Liver (tissue), 9 donors: ENCODE data around the gene TBC1D4. TPM values are rescaled to one million over a fixed set of nuclear protein-coding genes. Genes with fewer than 3 reads are reported as not detected.

ENCODE experiments used
- DNase-seq: peaks from one replicate; pipeline ENCODE4 v3.0.0-alpha.2; 2017; ENCODE audit warnings: low spot score
- H3K27ac ChIP-seq, 2 donors: one replicate each; pipeline ENCODE4 v1.7.0; 2013; ENCODE audit warnings: inconsistent platforms in 2 of 2, low read length in 2 of 2, control low read depth in 1 of 2, low read depth in 1 of 2, mild to moderate bottlenecking in 1 of 2
- H3K27me3 ChIP-seq, 4 donors: one replicate each; pipeline versions ENCODE4 v1.6.1 to v1.7.0; 2013; ENCODE audit warnings: low read length in 3 of 4, inconsistent platforms in 1 of 4, mild to moderate bottlenecking in 1 of 4, moderate library complexity in 1 of 4; ENCODE audit not compliant: control insufficient read depth in 4 of 4, insufficient read depth in 4 of 4
- H3K36me3 ChIP-seq, 4 donors: one replicate each; pipeline versions ENCODE4 v1.6.1 to v1.7.0; 2013; ENCODE audit warnings: low read length in 3 of 4, mild to moderate bottlenecking in 3 of 4, low read depth in 1 of 4, moderate library complexity in 1 of 4; ENCODE audit not compliant: control insufficient read depth in 4 of 4, insufficient read depth in 3 of 4
- H3K4me1 ChIP-seq, 4 donors: one replicate each; pipeline versions ENCODE4 v1.6.1 to v1.7.0; 2013; ENCODE audit warnings: low read length in 3 of 4, mild to moderate bottlenecking in 3 of 4, moderate library complexity in 1 of 4; ENCODE audit not compliant: control insufficient read depth in 4 of 4, insufficient read depth in 4 of 4
- H3K4me3 ChIP-seq, 3 donors: one replicate each; pipeline versions ENCODE4 v1.6.1 to v1.7.0; 2013; ENCODE audit warnings: low read length in 3 of 3, control low read depth in 1 of 3, low read depth in 1 of 3, mild to moderate bottlenecking in 1 of 3
- H3K9ac ChIP-seq, 2 donors: one replicate each; pipeline ENCODE4 v1.7.0; 2013; ENCODE audit warnings: low read length in 2 of 2, mild to moderate bottlenecking in 2 of 2, moderate library complexity in 2 of 2, control low read depth in 1 of 2, low read depth in 1 of 2
- H3K9me3 ChIP-seq, 4 donors: one replicate each; pipeline versions ENCODE4 v1.6.1 to v1.7.0; 2013; ENCODE audit warnings: low read length in 3 of 4; ENCODE audit not compliant: control insufficient read depth in 4 of 4
- ATF3 ChIP-seq: IDR thresholded peaks from 2 replicates; pipeline ENCODE4 v1.6.1; 2016; ENCODE audit warnings: antibody characterized with exemption
- CTCF ChIP-seq: fragments of 150-350 bp; IDR thresholded peaks from 2 replicates; pipeline ENCODE4 v1.5.1; 2017; ENCODE audit warnings: improper control_type of control experiment, low read depth, low read length; ENCODE audit not compliant: missing input control
- FOXA1 ChIP-seq: IDR thresholded peaks from 2 replicates; pipeline ENCODE4 v1.6.1; 2016; ENCODE audit warnings: antibody characterized with exemption
- GABPA ChIP-seq, 2 donors: IDR thresholded peaks in 1 of 2; conservative IDR thresholded peaks in 1 of 2; 2 replicates each; pipeline ENCODE4 v1.6.1; 2016; ENCODE audit warnings: antibody characterized with exemption in 2 of 2, mild to moderate bottlenecking in 1 of 2, moderate library complexity in 1 of 2
- REST ChIP-seq: IDR thresholded peaks from 2 replicates; pipeline ENCODE4 v1.6.1; 2016; ENCODE audit warnings: antibody characterized with exemption, mild to moderate bottlenecking
- RXRA ChIP-seq, 2 donors: IDR thresholded peaks; 2 replicates each; pipeline ENCODE4 v1.6.1; 2017 to 2018; ENCODE audit warnings: antibody characterized with exemption in 2 of 2, mild to moderate bottlenecking in 1 of 2
- SP1 ChIP-seq: IDR thresholded peaks from 2 replicates; pipeline ENCODE4 v1.6.1; 2018; ENCODE audit warnings: antibody characterized with exemption, mild to moderate bottlenecking
- TAF1 ChIP-seq: conservative IDR thresholded peaks from 2 replicates; pipeline ENCODE4 v1.6.1; 2016; ENCODE audit warnings: antibody characterized with exemption, mild to moderate bottlenecking
- WGBS: extraction: QIAGEN DNeasy Blood & Tissue Kit; methylation state at CpG from one replicate; pipeline ENCODE4 v1.1.7; 2013; 5-methylcytosine and 5-hydroxymethylcytosine counted together
- polyA plus RNA-seq, 2 donors: library from polyadenylated mRNA; stranded (reverse) in 1 of 2; unstranded in 1 of 2; fragments of 200-250 nt in 1 of 2; fragments of >200 nt in 1 of 2; fragmentation: Nextera tagmentation in 1 of 2; extraction: Ambion mirVana in 1 of 2; gene quantifications; one replicate each; pipeline versions ENCODE4 v1.2.1 to v1.2.3, GENCODE V29; 2013 to 2015
- total RNA-seq, 2 donors: library from RNA; depleted of rRNA; stranded (reverse); fragments of >200 nt; gene quantifications; one replicate each; pipeline ENCODE4 v1.2.3, GENCODE V29; 2014
- donor health status: healthy.
- donor health status: healthy.
- donor health status: healthy.
- donor health status: healthy.
- donor health status: healthy.

TBC1D4 gene
- total and polyA plus RNA-seq, 4 donors, result 2.3 to 11.1 (median 6.5) TPM

- TF ChIP-seq CTCF (no peak), SP1 (no peak), RXRA (IDR thresholded peaks at IDR 0.05) (no peak), FOXA1 (no peak)
These were observed 115.3 kb downstream of the TBC1D4 start (continued) for GRCh38 chr13:75366380-75367280.

GRCh38 chr13:75365724-75366173 is 116.2 kb downstream of the TBC1D4 start:
- WGBS, result 80% methylated on average over 5 of the region's 5 CpGs
- no peak overlapping the region for H3K4me3 ChIP-seq
- no peak overlapping the region for H3K9ac ChIP-seq

More at GRCh38 chr13:75365724-75366173, 116.2 kb downstream of the TBC1D4 start:
- no peaks in the 10 kb centered on the region for H3K9me3 ChIP-seq
- no peak overlapping the region for H3K27ac ChIP-seq
- no peaks in the 10 kb centered on the region for H3K27me3 ChIP-seq
- no peaks in the 10 kb centered on the region for H3K36me3 ChIP-seq
- TF ChIP-seq RXRA (IDR thresholded peaks at IDR 0.05) (no peak), REST (no peak), GABPA (IDR thresholded peaks at IDR 0.05 in 1 of 2, conservative IDR thresholded peaks at IDR 0.05 in 1 of 2) (no peak), ATF3 (no peak), TAF1 (no peak)
- no peak for DNase-seq
- peaks cover 0 to 8% (median 0%) of the 10 kb centered on the region in 4 donors for H3K4me1 ChIP-seq
